GM21447 (cell line): Measurements from ENCODE around the gene CXCL14.

ENCODE experiments used
- ATAC-seq: cut with Tn5 transposase; IDR thresholded peaks from one replicate; pipeline ENCODE4 v1.9.1; 2021; ENCODE audit not compliant: unreplicated experiment

CXCL14 gene

GRCh38 chr5:135596788-135597187 lies 18.0 kb upstream of the CXCL14 start:
- no peak for ATAC-seq

GRCh38 chr5:135596157-135596763 lies 17.5 kb upstream of the CXCL14 start:
- no peak for ATAC-seq

GRCh38 chr5:135594416-135594960 lies 15.7 kb upstream of the CXCL14 start:
- no peak for ATAC-seq

GRCh38 chr5:135593886-135594285 lies 15.1 kb upstream of the CXCL14 start:
- no peak for ATAC-seq

- no peak for ATAC-seq
Measured at GRCh38 chr5:135593141-135593540, 14.3 kb upstream of the CXCL14 start.

- ATAC-seq: no peak
Measured at GRCh38 chr5:135592312-135593045, 13.7 kb upstream of the CXCL14 start.

GRCh38 chr5:135591277-135591676 lies 12.5 kb upstream of the CXCL14 start:
- ATAC-seq: no peak

- no peak for ATAC-seq
Measured at GRCh38 chr5:135589152-135589551, 10.4 kb upstream of the CXCL14 start.

GRCh38 chr5:135587721-135588663 lies 9.2 kb upstream of the CXCL14 start:
- no peak for ATAC-seq

- no peak for ATAC-seq
Measured at GRCh38 chr5:135584918-135585317, 6.1 kb upstream of the CXCL14 start.

- no peak for ATAC-seq
Measured at GRCh38 chr5:135584276-135584675, 5.5 kb upstream of the CXCL14 start.

- no peak for ATAC-seq
Measured at GRCh38 chr5:135582099-135582781, 3.4 kb upstream of the CXCL14 start.

- ATAC-seq: no peak
Measured at GRCh38 chr5:135578305-135578684, 496 bp downstream of the CXCL14 start.

GRCh38 chr5:135577421-135577820 lies 1.4 kb downstream of the CXCL14 start:
- no peak for ATAC-seq

- no peak for ATAC-seq
Measured at GRCh38 chr5:135576075-135576599, 2.7 kb downstream of the CXCL14 start.

- ATAC-seq: no peak
Measured at GRCh38 chr5:135574493-135574892, 4.3 kb downstream of the CXCL14 start.

- ATAC-seq: no peak
Measured at GRCh38 chr5:135571902-135572301, 6.9 kb downstream of the CXCL14 start.

- no peak for ATAC-seq
Measured at GRCh38 chr5:135571066-135571609, 7.7 kb downstream of the CXCL14 start.

- ATAC-seq: no peak
Measured at GRCh38 chr5:135570453-135570764, 8.4 kb downstream of the CXCL14 start.

- ATAC-seq: no peak
Measured at GRCh38 chr5:135569755-135570452, 8.9 kb downstream of the CXCL14 start.
